Astrocyte (in vitro differentiated cells and primary cell): ENCODE data around the gene SYCP2.

Source experiments
- CTCF ChIP-seq: IDR thresholded peaks from 2 replicates; pipeline ENCODE4 v1.5.1; 2011; ENCODE audit warnings: low read depth, mild to moderate bottlenecking, inconsistent platforms, low read length, moderate library complexity; ENCODE audit not compliant: insufficient read depth
- EZH2 ChIP-seq: IDR thresholded peaks from 2 replicates; pipeline ENCODE4 v1.6.1; 2012; ENCODE audit warnings: mild to moderate bottlenecking, low read length, inconsistent platforms; ENCODE audit not compliant: insufficient read depth

- TF ChIP-seq CTCF (no peak), EZH2 (no peak)
Observed at GRCh38 chr20:59825563-59825920, 107.9 kb downstream of the SYCP2 start.
